H1 (cell line): ENCODE data around the gene HS3ST5.

Experiments used
- BCL11A ChIP-seq, 2 experiments: IDR thresholded peaks; one replicate each; pipeline ENCODE4 v1.6.1; 2011; ENCODE audit warnings: low read depth in 2 of 2, low read length in 2 of 2, mild to moderate bottlenecking in 2 of 2
- CTCF ChIP-seq, 3 experiments: IDR thresholded peaks; 1 replicate in 2 of 3; 2 replicates in 1 of 3; pipeline versions ENCODE4 v1.5.1 to v1.6.1; 2011; ENCODE audit warnings: low read length in 3 of 3, mild to moderate bottlenecking in 3 of 3, inconsistent platforms in 2 of 3, low read depth in 1 of 3, moderate library complexity in 1 of 3; ENCODE audit not compliant: insufficient read depth in 1 of 3; ENCODE audit errors: control extremely low read depth in 1 of 3
- EZH2 ChIP-seq: fragments of 200-600 bp; sonication (generic); IDR thresholded peaks from 2 replicates; pipeline ENCODE4 v1.7.1; 2012; ENCODE audit warnings: low read depth, mild to moderate bottlenecking, moderate library complexity, low read length, inconsistent platforms; ENCODE audit not compliant: severe bottlenecking
- POLR2A ChIP-seq, 2 experiments: IDR thresholded peaks; 1 replicate in 1 of 2; 2 replicates in 1 of 2; pipeline ENCODE4 v1.6.1; 2011; ENCODE audit warnings: low read depth in 2 of 2, low read length in 2 of 2, mild to moderate bottlenecking in 2 of 2; ENCODE audit errors: control extremely low read depth in 1 of 2
- POLR2AphosphoS5 ChIP-seq: IDR thresholded peaks from 2 replicates; pipeline ENCODE4 v1.6.1; 2011; ENCODE audit warnings: low read depth, low read length
- POU5F1 ChIP-seq: IDR thresholded peaks from 2 replicates; pipeline ENCODE4 v1.6.1; 2011; ENCODE audit warnings: low read depth, mild to moderate bottlenecking, low read length, moderate library complexity

GRCh38 chr6:114009192-114009591 is 333.6 kb downstream of the HS3ST5 start:
- TF ChIP-seq POLR2AphosphoS5 (no peak), CTCF (IDR thresholded peaks at IDR 0.05; ENCODE audit: control extremely low read depth in 1 of 3, insufficient read depth in 1 of 3, low read depth in 1 of 3, low read length in 3 of 3) (no peak), BCL11A (IDR thresholded peaks at IDR 0.05; ENCODE audit: low read depth in 2 of 2, low read length in 2 of 2) (no peak), EZH2 (no peak), POLR2A (IDR thresholded peaks at IDR 0.05; ENCODE audit: control extremely low read depth in 1 of 2, low read depth in 2 of 2, low read length in 2 of 2) (no peak), POU5F1 (peak; percentile 67; the same call in 1 of the 2 replicates)
